Measurements from ENCODE around the gene TMEM150A.
A peak's percentile ranks its signal among the peaks of the same experiment; 100 is the strongest.
"Not testable (repeated sequence)": the region's sequence is repeated elsewhere in the genome, so short reads cannot be mapped to it uniquely, and the experiment has no call there.

Gene TMEM150A

GRCh38 chr2:85602476-85603234, at the start of gene TMEM150A:
Gene TMEM150A (minus strand): TSS chr2:85602698. CDS start chr2:85601948, 750 bp downstream.
- DNase-seq (ENCODE audit: low read depth): peak; percentile 77

GRCh38 chr2:85652056-85652455, 49.6 kb upstream of the TMEM150A start:
- no peak for DNase-seq (ENCODE audit: low read depth)

GRCh38 chr2:85651097-85651496, 48.6 kb upstream of the TMEM150A start:
- DNase-seq (ENCODE audit: low read depth): no peak

- DNase-seq (ENCODE audit: low read depth): no peak
Measured at GRCh38 chr2:85650456-85650855, 48.0 kb upstream of the TMEM150A start.

- no peak for DNase-seq (ENCODE audit: low read depth)
Measured at GRCh38 chr2:85649201-85650190, 47.0 kb upstream of the TMEM150A start.

- DNase-seq (ENCODE audit: low read depth): peak; percentile 3
Measured at GRCh38 chr2:85648619-85649018, 46.1 kb upstream of the TMEM150A start.

- DNase-seq (ENCODE audit: low read depth): no peak
Measured at GRCh38 chr2:85647823-85648526, 45.5 kb upstream of the TMEM150A start.

- DNase-seq (ENCODE audit: low read depth): no peak
Measured at GRCh38 chr2:85646166-85646565, 43.7 kb upstream of the TMEM150A start.

- DNase-seq (ENCODE audit: low read depth): no peak
Measured at GRCh38 chr2:85644909-85645308, 42.4 kb upstream of the TMEM150A start.

GRCh38 chr2:85642725-85643124, 40.2 kb upstream of the TMEM150A start:
- no peak for DNase-seq (ENCODE audit: low read depth)

- DNase-seq (ENCODE audit: low read depth): no peak
Measured at GRCh38 chr2:85635636-85636035, 33.1 kb upstream of the TMEM150A start.

GRCh38 chr2:85635011-85635410, 32.5 kb upstream of the TMEM150A start:
- no peak for DNase-seq (ENCODE audit: low read depth)

GRCh38 chr2:85631316-85631715, 28.8 kb upstream of the TMEM150A start:
- DNase-seq (ENCODE audit: low read depth): no peak

- no peak for DNase-seq (ENCODE audit: low read depth)
Measured at GRCh38 chr2:85628658-85629057, 26.2 kb upstream of the TMEM150A start.

GRCh38 chr2:85623991-85624390, 21.5 kb upstream of the TMEM150A start:
- no peak for DNase-seq (ENCODE audit: low read depth)

- DNase-seq (ENCODE audit: low read depth): no peak
Measured at GRCh38 chr2:85621338-85621737, 18.8 kb upstream of the TMEM150A start.

- DNase-seq (ENCODE audit: low read depth): no peak
Measured at GRCh38 chr2:85619617-85620016, 17.1 kb upstream of the TMEM150A start.

GRCh38 chr2:85617723-85618122, 15.2 kb upstream of the TMEM150A start:
- not testable (repeated sequence) for DNase-seq (ENCODE audit: low read depth)

GRCh38 chr2:85615413-85615728, 12.9 kb upstream of the TMEM150A start:
- DNase-seq (ENCODE audit: low read depth): no peak

GRCh38 chr2:85614757-85615156, 12.3 kb upstream of the TMEM150A start:
- not testable (repeated sequence) for DNase-seq (ENCODE audit: low read depth)

- DNase-seq (ENCODE audit: low read depth): no peak
Measured at GRCh38 chr2:85613717-85614515, 11.4 kb upstream of the TMEM150A start.

Measured in activated T-cell treated with anti-CD3 and anti-CD28 coated beads for 1 hour (primary cell).